ENCODE results near the gene BCL2L11. TPM values are rescaled to one million over a fixed set of nuclear protein-coding genes. Genes with fewer than 3 reads are reported as not detected.

BCL2L11 gene
- total and polyA plus RNA-seq, 9 of the 15 experiments (the other 6 are each of a cell fraction or from before 2014, with no cell fraction given): 2.2 to 18.8 (median 5.0) TPM

DNA sequence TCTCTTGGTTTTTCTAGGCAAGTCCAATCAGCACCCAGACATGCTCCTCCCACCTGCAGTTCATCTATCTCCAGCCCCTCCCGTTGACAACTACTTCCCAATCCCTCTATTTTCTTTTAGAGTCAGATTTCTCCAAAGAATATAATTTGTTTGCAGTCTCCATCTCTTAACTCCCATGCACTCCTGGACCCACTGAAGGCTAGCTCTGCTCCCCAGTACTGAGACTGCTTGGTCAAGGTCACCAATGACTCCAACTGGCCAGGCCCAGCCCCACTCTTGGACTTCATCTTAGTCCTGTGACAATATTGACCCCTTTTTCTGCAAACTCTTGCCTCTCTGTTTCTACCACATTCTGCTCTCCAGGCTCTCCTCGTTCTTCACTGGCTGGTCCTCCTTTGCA lies 62.0 kb downstream of the BCL2L11 start:
- Histone ChIP-seq H3K27me3 (ENCODE audit: control insufficient read depth in 2 of 2, insufficient read depth in 2 of 2, low read length in 2 of 2) (no peaks in the 10 kb centered on the region; a peak in 1 of 5 replicates), H2AFZ (ENCODE audit: low read depth, low read length) (no peak overlapping the region), H3K9me1 (ENCODE audit: control insufficient read depth, insufficient read depth, low read length) (no peaks in the 10 kb centered on the region), H3K4me3 (no peak overlapping the region), H4K20me1 (replicated peaks; ENCODE audit: control insufficient read depth, insufficient read depth, low read length) (0 out of 2 replicates have a peak, but pooled peaks cover 4% of the 10 kb centered on the region), H3K4me2 (ENCODE audit: insufficient read depth, low read length) (no peak overlapping the region), H3K9ac (ENCODE audit: insufficient read depth in 1 of 2, low read depth in 2 of 2, low read length in 2 of 2) (no peak overlapping the region), H3K4me1 (replicated peaks in 1 of 2; ENCODE audit: control insufficient read depth in 2 of 2, insufficient read depth in 2 of 2, low read length in 2 of 2) (peaks cover 12% of the 10 kb centered on the region in 2 experiments; a peak in 4 of 5 replicates), H3K79me2 (ENCODE audit: control insufficient read depth, insufficient read depth, low read length) (no peaks in the 10 kb centered on the region), H3K36me3 (ENCODE audit: control insufficient read depth, insufficient read depth, low read length) (no peaks in the 10 kb centered on the region), H3K9me3 (replicated peaks; ENCODE audit: control insufficient read depth, insufficient read depth, low read depth, low read length) (no peaks in the 10 kb centered on the region), H3K27ac (ENCODE audit: extremely low read depth, low read depth, low read length) (no peak overlapping the region)
- in situ Hi-C loops (cut with MboI) (no loop called here), intact Hi-C loops (cut with micrococcal nuclease) (no loop called here)
- DNase-seq (ENCODE audit: extremely low read depth in 1 of 4, low spot score in 3 of 4) (no peak), ATAC-seq (no peak), FAIRE-seq (no peak)
- no TSS peak for BruUV-seq (replicated peaks)
- TF ChIP-seq MTA2 (IDR thresholded peaks at IDR 0.05; ENCODE audit: low read depth) (no peak), YBX1 (IDR thresholded peaks at IDR 0.05) (no peak), NR3C1 (CRISPR knock-in tag; IDR thresholded peaks at IDR 0.05) (no peak), RBFOX2 (IDR thresholded peaks at IDR 0.05; ENCODE audit: low read depth, low read length) (no peak), MAFF (IDR thresholded peaks at IDR 0.05; ENCODE audit: low read length) (no peak), POLR2A (conservative IDR thresholded peaks at IDR 0.05) (no peak), HSF4 (CRISPR knock-in tag; IDR thresholded peaks at IDR 0.05; ENCODE audit: borderline replicate concordance) (no peak), MEF2D (tag; conservative IDR thresholded peaks at IDR 0.05; ENCODE audit: low read depth) (no peak), JUND (IDR thresholded peaks at IDR 0.05; ENCODE audit: borderline replicate concordance, low read depth, low read length) (no peak), JUND (tag; IDR thresholded peaks at IDR 0.05; ENCODE audit: borderline replicate concordance, low read depth, low read length) (no peak), TEAD1 (CRISPR knock-in tag; IDR thresholded peaks at IDR 0.05) (no peak), ZNF696 (CRISPR knock-in tag; conservative IDR thresholded peaks at IDR 0.05) (no peak), KHSRP (IDR thresholded peaks at IDR 0.05) (no peak)
- TF ChIP-seq, protein P1, sequence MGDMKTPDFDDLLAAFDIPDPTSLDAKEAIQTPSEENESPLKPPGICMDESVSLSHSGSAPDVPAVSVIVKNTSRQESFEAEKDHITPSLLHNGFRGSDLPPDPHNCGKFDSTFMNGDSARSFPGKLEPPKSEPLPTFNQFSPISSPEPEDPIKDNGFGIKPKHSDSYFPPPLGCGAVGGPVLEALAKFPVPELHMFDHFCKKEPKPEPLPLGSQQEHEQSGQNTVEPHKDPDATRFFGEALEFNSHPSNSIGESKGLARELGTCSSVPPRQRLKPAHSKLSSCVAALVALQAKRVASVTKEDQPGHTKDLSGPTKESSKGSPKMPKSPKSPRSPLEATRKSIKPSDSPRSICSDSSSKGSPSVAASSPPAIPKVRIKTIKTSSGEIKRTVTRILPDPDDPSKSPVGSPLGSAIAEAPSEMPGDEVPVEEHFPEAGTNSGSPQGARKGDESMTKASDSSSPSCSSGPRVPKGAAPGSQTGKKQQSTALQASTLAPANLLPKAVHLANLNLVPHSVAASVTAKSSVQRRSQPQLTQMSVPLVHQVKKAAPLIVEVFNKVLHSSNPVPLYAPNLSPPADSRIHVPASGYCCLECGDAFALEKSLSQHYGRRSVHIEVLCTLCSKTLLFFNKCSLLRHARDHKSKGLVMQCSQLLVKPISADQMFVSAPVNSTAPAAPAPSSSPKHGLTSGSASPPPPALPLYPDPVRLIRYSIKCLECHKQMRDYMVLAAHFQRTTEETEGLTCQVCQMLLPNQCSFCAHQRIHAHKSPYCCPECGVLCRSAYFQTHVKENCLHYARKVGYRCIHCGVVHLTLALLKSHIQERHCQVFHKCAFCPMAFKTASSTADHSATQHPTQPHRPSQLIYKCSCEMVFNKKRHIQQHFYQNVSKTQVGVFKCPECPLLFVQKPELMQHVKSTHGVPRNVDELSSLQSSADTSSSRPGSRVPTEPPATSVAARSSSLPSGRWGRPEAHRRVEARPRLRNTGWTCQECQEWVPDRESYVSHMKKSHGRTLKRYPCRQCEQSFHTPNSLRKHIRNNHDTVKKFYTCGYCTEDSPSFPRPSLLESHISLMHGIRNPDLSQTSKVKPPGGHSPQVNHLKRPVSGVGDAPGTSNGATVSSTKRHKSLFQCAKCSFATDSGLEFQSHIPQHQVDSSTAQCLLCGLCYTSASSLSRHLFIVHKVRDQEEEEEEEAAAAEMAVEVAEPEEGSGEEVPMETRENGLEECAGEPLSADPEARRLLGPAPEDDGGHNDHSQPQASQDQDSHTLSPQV (IDR thresholded peaks at IDR 0.05): no peak
- TF ChIP-seq, protein P2, sequence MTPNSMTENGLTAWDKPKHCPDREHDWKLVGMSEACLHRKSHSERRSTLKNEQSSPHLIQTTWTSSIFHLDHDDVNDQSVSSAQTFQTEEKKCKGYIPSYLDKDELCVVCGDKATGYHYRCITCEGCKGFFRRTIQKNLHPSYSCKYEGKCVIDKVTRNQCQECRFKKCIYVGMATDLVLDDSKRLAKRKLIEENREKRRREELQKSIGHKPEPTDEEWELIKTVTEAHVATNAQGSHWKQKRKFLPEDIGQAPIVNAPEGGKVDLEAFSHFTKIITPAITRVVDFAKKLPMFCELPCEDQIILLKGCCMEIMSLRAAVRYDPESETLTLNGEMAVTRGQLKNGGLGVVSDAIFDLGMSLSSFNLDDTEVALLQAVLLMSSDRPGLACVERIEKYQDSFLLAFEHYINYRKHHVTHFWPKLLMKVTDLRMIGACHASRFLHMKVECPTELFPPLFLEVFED (CRISPR knock-in tag; conservative IDR thresholded peaks at IDR 0.05): no peak
- WGBS (ENCODE audit: insufficient coverage, low coverage, missing lambda C conversion rate): 4% methylated on average over 2 of the region's 2 CpGs
- ChIA-PET CTCF (ENCODE audit: low intra/inter-chr PET ratio) (no interaction called here), POLR2A (no interaction called here)
